ENCODE data around the gene POC1A. TPM values are rescaled to one million over a fixed set of nuclear protein-coding genes. Genes with fewer than 3 reads are reported as not detected.

Gene POC1A
- total RNA-seq, 1 donor from 2014 or later = 3.7 TPM

- peak overlapping the region; percentile 91 for H2AFZ ChIP-seq (ENCODE audit: low read depth, low read length)
- H3K9me3 ChIP-seq (ENCODE audit: insufficient read depth, low read depth, low read length) = no peaks in the 10 kb centered on the region
- TF ChIP-seq EZH2 (IDR thresholded peaks at IDR 0.05; ENCODE audit: insufficient read depth, low read length) (no peak), CTCF (IDR thresholded peaks at IDR 0.05; ENCODE audit: insufficient read depth, low read depth, low read length) (no peak)
- H3K4me2 ChIP-seq (ENCODE audit: low read length) = peak overlapping the region; percentile 98
- Mint-ChIP-seq H3K27me3 (ENCODE audit: low read depth, unreplicated experiment) (peaks cover 9% of the 10 kb centered on the region), H3K4me1 (ENCODE audit: low read depth, unreplicated experiment) (peaks cover 17% of the 10 kb centered on the region), H3K9me3 (ENCODE audit: unreplicated experiment) (no peaks in the 10 kb centered on the region), H3K36me3 (ENCODE audit: low read depth, unreplicated experiment) (peaks cover 9% of the 10 kb centered on the region), H3K27ac (ENCODE audit: unreplicated experiment) (peak overlapping the region; percentile 69), H3K4me3 (ENCODE audit: unreplicated experiment) (peak overlapping the region; percentile 99)
- H3K36me3 ChIP-seq (ENCODE audit: insufficient read depth, low read length) = peaks cover 17% of the 10 kb centered on the region
- peaks cover 20% of the 10 kb centered on the region for H3K79me2 ChIP-seq (ENCODE audit: insufficient read depth, low read length)
- peak overlapping the region; percentile 40 for H3K27ac ChIP-seq (ENCODE audit: low read depth, low read length)
- peaks cover 16% of the 10 kb centered on the region for H4K20me1 ChIP-seq (ENCODE audit: insufficient read depth, low read length)
- FAIRE-seq (no peak), DNase-seq (ENCODE audit: low read depth) (no peak)
- H3K9ac ChIP-seq (ENCODE audit: low read length) = peak overlapping the region; percentile 94
- no peaks in the 10 kb centered on the region for H3K27me3 ChIP-seq (ENCODE audit: insufficient read depth, low read length)
- peaks cover 10% of the 10 kb centered on the region for H3K4me1 ChIP-seq (ENCODE audit: insufficient read depth, low read length)
- peak overlapping the region; percentile 91 for H3K4me3 ChIP-seq (ENCODE audit: insufficient read depth, low read depth, low read length)
These were observed 43.2 kb upstream of the POC1A start for GRCh38 chr3:52197499-52197841.

GRCh38 chr3:52196977-52197376 is 42.8 kb upstream of the POC1A start:
- Histone ChIP-seq H4K20me1 (ENCODE audit: insufficient read depth, low read length) (peaks cover 12% of the 10 kb centered on the region), H3K36me3 (ENCODE audit: insufficient read depth, low read length) (peaks cover 13% of the 10 kb centered on the region), H3K27ac (ENCODE audit: low read depth, low read length) (no peak overlapping the region), H3K4me3 (ENCODE audit: insufficient read depth, low read depth, low read length) (no peak overlapping the region), H2AFZ (ENCODE audit: low read depth, low read length) (no peak overlapping the region), H3K9ac (ENCODE audit: low read length) (no peak overlapping the region), H3K79me2 (ENCODE audit: insufficient read depth, low read length) (peaks cover 20% of the 10 kb centered on the region), H3K27me3 (ENCODE audit: insufficient read depth, low read length) (no peaks in the 10 kb centered on the region), H3K4me1 (ENCODE audit: insufficient read depth, low read length) (peaks cover 10% of the 10 kb centered on the region), H3K4me2 (ENCODE audit: low read length) (no peak overlapping the region), H3K9me3 (ENCODE audit: insufficient read depth, low read depth, low read length) (no peaks in the 10 kb centered on the region)
- FAIRE-seq = no peak
- Mint-ChIP-seq H3K4me3 (ENCODE audit: unreplicated experiment) (no peak overlapping the region), H3K36me3 (ENCODE audit: low read depth, unreplicated experiment) (peaks cover 8% of the 10 kb centered on the region), H3K4me1 (ENCODE audit: low read depth, unreplicated experiment) (peaks cover 17% of the 10 kb centered on the region), H3K27me3 (ENCODE audit: low read depth, unreplicated experiment) (peaks cover 9% of the 10 kb centered on the region), H3K9me3 (ENCODE audit: unreplicated experiment) (no peaks in the 10 kb centered on the region), H3K27ac (ENCODE audit: unreplicated experiment) (no peak overlapping the region)
- no peak for DNase-seq (ENCODE audit: low read depth)
- TF ChIP-seq EZH2 (IDR thresholded peaks at IDR 0.05; ENCODE audit: insufficient read depth, low read length) (no peak), CTCF (IDR thresholded peaks at IDR 0.05; ENCODE audit: insufficient read depth, low read depth, low read length) (no peak)

GRCh38 chr3:52195823-52196331 is 41.7 kb upstream of the POC1A start:
- H3K9ac ChIP-seq (ENCODE audit: low read length) = no peak overlapping the region
- no peak overlapping the region for H2AFZ ChIP-seq (ENCODE audit: low read depth, low read length)
- peaks cover 20% of the 10 kb centered on the region for H3K79me2 ChIP-seq (ENCODE audit: insufficient read depth, low read length)
- DNase-seq (ENCODE audit: low read depth) (no peak), FAIRE-seq (no peak)
- H3K4me2 ChIP-seq (ENCODE audit: low read length) = no peak overlapping the region
- H3K9me3 Mint-ChIP-seq (ENCODE audit: unreplicated experiment) = no peaks in the 10 kb centered on the region
- H3K4me1 ChIP-seq (ENCODE audit: insufficient read depth, low read length) = peaks cover 10% of the 10 kb centered on the region
- no peak overlapping the region for H3K4me3 ChIP-seq (ENCODE audit: insufficient read depth, low read depth, low read length)
- peaks cover 16% of the 10 kb centered on the region for H3K4me1 Mint-ChIP-seq (ENCODE audit: low read depth, unreplicated experiment)
- no peaks in the 10 kb centered on the region for H3K27me3 ChIP-seq (ENCODE audit: insufficient read depth, low read length)
- H3K36me3 ChIP-seq (ENCODE audit: insufficient read depth, low read length) = peaks cover 7% of the 10 kb centered on the region
- H3K27ac Mint-ChIP-seq (ENCODE audit: unreplicated experiment) = no peak overlapping the region
- no peak overlapping the region for H3K27ac ChIP-seq (ENCODE audit: low read depth, low read length)
- peaks cover 10% of the 10 kb centered on the region for H3K27me3 Mint-ChIP-seq (ENCODE audit: low read depth, unreplicated experiment)
- no peaks in the 10 kb centered on the region for H3K9me3 ChIP-seq (ENCODE audit: insufficient read depth, low read depth, low read length)
- peaks cover 8% of the 10 kb centered on the region for H3K36me3 Mint-ChIP-seq (ENCODE audit: low read depth, unreplicated experiment)
- H4K20me1 ChIP-seq (ENCODE audit: insufficient read depth, low read length) = peaks cover 12% of the 10 kb centered on the region
- no peak overlapping the region for H3K4me3 Mint-ChIP-seq (ENCODE audit: unreplicated experiment)
- no peak for TF ChIP-seq CTCF (IDR thresholded peaks at IDR 0.05; ENCODE audit: insufficient read depth, low read depth, low read length)
